Ishikawa (cell line): Measurements from ENCODE around the gene LRRTM4.

Source experiments
- CREB1 ChIP-seq: IDR thresholded peaks from 2 replicates; pipeline ENCODE4 v1.6.1; 2012; ENCODE audit warnings: low read depth
- EP300 ChIP-seq: IDR thresholded peaks from 2 replicates; pipeline ENCODE4 v1.6.1; 2012; ENCODE audit warnings: borderline replicate concordance
- NFIC ChIP-seq: IDR thresholded peaks from 2 replicates; pipeline ENCODE4 v1.6.1; 2012
- RAD21 ChIP-seq: IDR thresholded peaks from 2 replicates; pipeline ENCODE4 v1.6.1; 2012; ENCODE audit warnings: low read depth
- TCF12 ChIP-seq: IDR thresholded peaks from 2 replicates; pipeline ENCODE4 v1.6.1; 2012; ENCODE audit warnings: low read depth
- USF1 ChIP-seq: IDR thresholded peaks from 2 replicates; pipeline ENCODE4 v1.6.1; 2012
- YY1 ChIP-seq: IDR thresholded peaks from 2 replicates; pipeline ENCODE4 v1.6.1; 2012; ENCODE audit warnings: low read depth
- ZBTB7A ChIP-seq: IDR thresholded peaks from 2 replicates; pipeline ENCODE4 v1.6.1; 2012; ENCODE audit warnings: low read depth
- TF ChIP-seq, protein P1 (sequence below): IDR thresholded peaks from 2 replicates; pipeline ENCODE4 v1.6.1; 2012; ENCODE audit warnings: low read depth, mild to moderate bottlenecking
- TF ChIP-seq, protein P2 (sequence below): IDR thresholded peaks from 2 replicates; pipeline ENCODE4 v1.6.1; 2012

GRCh38 chr2:77028032-77028600 is 494.1 kb downstream of the LRRTM4 start:
- TF ChIP-seq RAD21 (no peak), TCF12 (no peak), EP300 (no peak), YY1 (no peak), USF1 (no peak), NFIC (no peak), ZBTB7A (no peak), CREB1 (no peak)
- TF ChIP-seq, protein P1, sequence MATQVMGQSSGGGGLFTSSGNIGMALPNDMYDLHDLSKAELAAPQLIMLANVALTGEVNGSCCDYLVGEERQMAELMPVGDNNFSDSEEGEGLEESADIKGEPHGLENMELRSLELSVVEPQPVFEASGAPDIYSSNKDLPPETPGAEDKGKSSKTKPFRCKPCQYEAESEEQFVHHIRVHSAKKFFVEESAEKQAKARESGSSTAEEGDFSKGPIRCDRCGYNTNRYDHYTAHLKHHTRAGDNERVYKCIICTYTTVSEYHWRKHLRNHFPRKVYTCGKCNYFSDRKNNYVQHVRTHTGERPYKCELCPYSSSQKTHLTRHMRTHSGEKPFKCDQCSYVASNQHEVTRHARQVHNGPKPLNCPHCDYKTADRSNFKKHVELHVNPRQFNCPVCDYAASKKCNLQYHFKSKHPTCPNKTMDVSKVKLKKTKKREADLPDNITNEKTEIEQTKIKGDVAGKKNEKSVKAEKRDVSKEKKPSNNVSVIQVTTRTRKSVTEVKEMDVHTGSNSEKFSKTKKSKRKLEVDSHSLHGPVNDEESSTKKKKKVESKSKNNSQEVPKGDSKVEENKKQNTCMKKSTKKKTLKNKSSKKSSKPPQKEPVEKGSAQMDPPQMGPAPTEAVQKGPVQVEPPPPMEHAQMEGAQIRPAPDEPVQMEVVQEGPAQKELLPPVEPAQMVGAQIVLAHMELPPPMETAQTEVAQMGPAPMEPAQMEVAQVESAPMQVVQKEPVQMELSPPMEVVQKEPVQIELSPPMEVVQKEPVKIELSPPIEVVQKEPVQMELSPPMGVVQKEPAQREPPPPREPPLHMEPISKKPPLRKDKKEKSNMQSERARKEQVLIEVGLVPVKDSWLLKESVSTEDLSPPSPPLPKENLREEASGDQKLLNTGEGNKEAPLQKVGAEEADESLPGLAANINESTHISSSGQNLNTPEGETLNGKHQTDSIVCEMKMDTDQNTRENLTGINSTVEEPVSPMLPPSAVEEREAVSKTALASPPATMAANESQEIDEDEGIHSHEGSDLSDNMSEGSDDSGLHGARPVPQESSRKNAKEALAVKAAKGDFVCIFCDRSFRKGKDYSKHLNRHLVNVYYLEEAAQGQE: no peak
- TF ChIP-seq, protein P2, sequence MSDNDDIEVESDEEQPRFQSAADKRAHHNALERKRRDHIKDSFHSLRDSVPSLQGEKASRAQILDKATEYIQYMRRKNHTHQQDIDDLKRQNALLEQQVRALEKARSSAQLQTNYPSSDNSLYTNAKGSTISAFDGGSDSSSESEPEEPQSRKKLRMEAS: no peak
